Measurements from ENCODE around the gene RFC5.
"Not testable (repeated sequence)": the region's sequence is repeated elsewhere in the genome, so short reads cannot be mapped to it uniquely, and the experiment has no call there.

RFC5 gene

DNA sequence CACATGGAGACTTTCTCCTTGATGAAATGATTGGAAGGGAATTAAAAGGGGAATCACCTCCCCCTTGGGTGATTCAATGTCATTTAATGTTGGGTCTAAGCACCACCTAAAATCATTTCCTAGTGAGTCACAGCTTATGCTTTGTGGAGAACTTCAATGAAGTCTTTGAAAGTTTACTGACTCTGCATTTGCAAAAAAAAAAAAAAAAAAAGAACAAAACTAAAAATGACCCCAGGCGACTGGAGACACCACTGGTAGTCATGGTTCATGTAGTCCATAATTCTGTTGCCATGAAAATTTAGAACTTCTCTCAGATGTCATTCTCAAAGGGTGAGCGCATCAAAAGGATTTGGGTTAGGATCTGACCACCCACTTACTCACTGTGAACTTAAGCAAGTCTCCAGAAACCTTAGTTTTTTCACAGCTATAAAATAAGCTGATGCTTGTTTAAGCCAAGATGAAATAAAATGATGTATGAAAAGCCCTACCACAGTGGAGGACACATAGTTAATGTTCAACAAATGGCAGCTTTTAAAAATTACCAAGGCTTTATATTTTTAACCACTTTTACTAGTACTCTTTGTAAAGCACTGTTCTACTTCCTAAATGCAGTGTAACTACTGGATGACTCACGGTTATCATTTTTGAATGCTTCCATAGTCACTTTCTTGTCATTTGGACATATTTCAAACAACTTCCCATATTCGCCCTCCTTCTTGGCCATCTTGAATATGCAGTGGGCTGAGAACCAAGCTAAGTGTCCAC, 29.6 kb upstream of the RFC5 start:
- no peak overlapping the region for H4K12ac ChIP-seq (ENCODE audit: low read depth, low read length)
- H3K18ac ChIP-seq (ENCODE audit: low read length) = no peak overlapping the region
- H3K4me3 ChIP-seq (ENCODE audit: low read depth, low read length) = no peak overlapping the region
- no peaks in the 10 kb centered on the region for H3K79me1 ChIP-seq (ENCODE audit: low read length)
- H3K27me3 ChIP-seq (ENCODE audit: insufficient read depth, low read length) = no peaks in the 10 kb centered on the region
- DNase-seq = no peak
- WGBS (ENCODE audit: extremely low coverage, insufficient coverage, insufficient read length) = no CpG with 5 or more reads among the region's 4 CpGs
- no peak overlapping the region for H4K91ac ChIP-seq (ENCODE audit: low read depth, low read length)
- H2BK12ac ChIP-seq (ENCODE audit: low read length) = no peak overlapping the region
- no peaks in the 10 kb centered on the region for H3K9me3 ChIP-seq (ENCODE audit: insufficient read depth, low read depth, low read length)
- H3K4ac ChIP-seq (ENCODE audit: low read depth, low read length) = no peak overlapping the region
- H3K14ac ChIP-seq (ENCODE audit: low read length) = no peak overlapping the region
- no peak overlapping the region for H2AFZ ChIP-seq (ENCODE audit: insufficient read depth, low read length, poor library complexity)
- no peak overlapping the region for H4K8ac ChIP-seq (ENCODE audit: low read depth, low read length)
- no peak overlapping the region for H3K27ac ChIP-seq (ENCODE audit: low read depth, low read length)
- H3K4me1 ChIP-seq (ENCODE audit: control insufficient read depth in 1 of 2, insufficient read depth in 2 of 2, low read length in 2 of 2) = no peaks in the 10 kb centered on the region
- H2AK5ac ChIP-seq (ENCODE audit: low read length) = no peak overlapping the region
- H3K79me2 ChIP-seq (ENCODE audit: control insufficient read depth, insufficient read depth, low read length, poor library complexity) = no peaks in the 10 kb centered on the region
- no peak overlapping the region for H2BK5ac ChIP-seq (ENCODE audit: low read depth, low read length, poor library complexity)
- no peak overlapping the region for H2BK120ac ChIP-seq (ENCODE audit: insufficient read depth, low read length, poor library complexity)
- H3K23ac ChIP-seq (ENCODE audit: low read length) = no peak overlapping the region
- no peaks in the 10 kb centered on the region for H3K36me3 ChIP-seq (ENCODE audit: control insufficient read depth in 1 of 2, insufficient read depth in 2 of 2, low read length in 2 of 2)
- H3K9ac ChIP-seq (ENCODE audit: low read length) = no peak overlapping the region
- H3K4me2 ChIP-seq (ENCODE audit: low read length) = no peak overlapping the region

- no CpG with 5 or more reads among the region's 3 CpGs for WGBS (ENCODE audit: extremely low coverage, insufficient coverage, insufficient read length)
- H3K18ac ChIP-seq (ENCODE audit: low read length) = no peak overlapping the region
Observed at GRCh38 chr12:117994551-117995438, 21.7 kb upstream of the RFC5 start.

DNA sequence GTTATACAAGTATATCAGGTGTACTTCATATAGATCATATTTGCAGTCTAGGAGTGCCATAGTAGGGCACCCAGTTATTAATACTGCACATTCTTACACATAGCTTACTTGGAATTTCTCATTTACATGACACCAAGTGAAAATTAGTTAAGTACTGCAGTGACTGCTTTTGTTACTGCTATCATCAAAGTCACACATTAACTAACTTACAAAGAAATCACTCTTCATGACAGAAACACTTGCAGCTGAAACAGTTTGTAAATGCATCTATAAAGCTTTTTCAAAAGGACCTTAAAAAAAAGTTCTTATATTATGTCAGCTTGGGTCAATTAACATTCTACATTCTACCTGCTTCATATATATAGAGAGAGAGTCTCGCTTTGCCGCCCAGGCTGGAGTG, 17.8 kb upstream of the RFC5 start:
- no peak overlapping the region for H4K12ac ChIP-seq (ENCODE audit: low read depth, low read length)
- no peaks in the 10 kb centered on the region for H3K79me1 ChIP-seq (ENCODE audit: low read length)
- H3K14ac ChIP-seq (ENCODE audit: low read length) = no peak overlapping the region
- H3K79me2 ChIP-seq (ENCODE audit: control insufficient read depth, insufficient read depth, low read length, poor library complexity) = no peaks in the 10 kb centered on the region
- no CpG with 5 or more reads among the region's 2 CpGs for WGBS (ENCODE audit: extremely low coverage, insufficient coverage, insufficient read length)
- H2AK5ac ChIP-seq (ENCODE audit: low read length) = no peak overlapping the region
- H3K36me3 ChIP-seq (ENCODE audit: control insufficient read depth in 1 of 2, insufficient read depth in 2 of 2, low read length in 2 of 2) = no peaks in the 10 kb centered on the region
- H3K18ac ChIP-seq (ENCODE audit: low read length) = no peak overlapping the region
- no peak for DNase-seq
- H3K4ac ChIP-seq (ENCODE audit: low read depth, low read length) = no peak overlapping the region
- peaks cover 2% of the 10 kb centered on the region for H3K9me3 ChIP-seq (ENCODE audit: insufficient read depth, low read depth, low read length)
- H3K27ac ChIP-seq (ENCODE audit: low read depth, low read length) = no peak overlapping the region
- H4K8ac ChIP-seq (ENCODE audit: low read depth, low read length) = no peak overlapping the region
- H3K9ac ChIP-seq (ENCODE audit: low read length) = no peak overlapping the region
- H4K91ac ChIP-seq (ENCODE audit: low read depth, low read length) = no peak overlapping the region
- H3K4me1 ChIP-seq (ENCODE audit: control insufficient read depth in 1 of 2, insufficient read depth in 2 of 2, low read length in 2 of 2) = no peaks in the 10 kb centered on the region
- H2BK12ac ChIP-seq (ENCODE audit: low read length) = no peak overlapping the region
- no peak overlapping the region for H3K4me3 ChIP-seq (ENCODE audit: low read depth, low read length)
- H2AFZ ChIP-seq (ENCODE audit: insufficient read depth, low read length, poor library complexity) = no peak overlapping the region
- no peak overlapping the region for H2BK120ac ChIP-seq (ENCODE audit: insufficient read depth, low read length, poor library complexity)
- no peaks in the 10 kb centered on the region for H3K27me3 ChIP-seq (ENCODE audit: insufficient read depth, low read length)
- H3K4me2 ChIP-seq (ENCODE audit: low read length) = no peak overlapping the region
- H2BK5ac ChIP-seq (ENCODE audit: low read depth, low read length, poor library complexity) = no peak overlapping the region
- H3K23ac ChIP-seq (ENCODE audit: low read length) = no peak overlapping the region

More at GRCh38 chr12:117994551-117995438, 21.7 kb upstream of the RFC5 start:
- H2AFZ ChIP-seq (ENCODE audit: insufficient read depth, low read length, poor library complexity) = no peak overlapping the region
- no peaks in the 10 kb centered on the region for H3K79me1 ChIP-seq (ENCODE audit: low read length)
- H2BK120ac ChIP-seq (ENCODE audit: insufficient read depth, low read length, poor library complexity) = no peak overlapping the region
- no peak overlapping the region for H2AK5ac ChIP-seq (ENCODE audit: low read length)
- no peak overlapping the region for H3K27ac ChIP-seq (ENCODE audit: low read depth, low read length)
- H3K4ac ChIP-seq (ENCODE audit: low read depth, low read length) = no peak overlapping the region
- no peak overlapping the region for H2BK5ac ChIP-seq (ENCODE audit: low read depth, low read length, poor library complexity)
- H3K4me2 ChIP-seq (ENCODE audit: low read length) = no peak overlapping the region
- H2BK12ac ChIP-seq (ENCODE audit: low read length) = no peak overlapping the region
- H3K36me3 ChIP-seq (ENCODE audit: control insufficient read depth in 1 of 2, insufficient read depth in 2 of 2, low read length in 2 of 2) = no peaks in the 10 kb centered on the region
- H3K4me3 ChIP-seq (ENCODE audit: low read depth, low read length) = no peak overlapping the region
- no peak for DNase-seq
- no peaks in the 10 kb centered on the region for H3K4me1 ChIP-seq (ENCODE audit: control insufficient read depth in 1 of 2, insufficient read depth in 2 of 2, low read length in 2 of 2)
- H3K79me2 ChIP-seq (ENCODE audit: control insufficient read depth, insufficient read depth, low read length, poor library complexity) = no peaks in the 10 kb centered on the region
- H3K9ac ChIP-seq (ENCODE audit: low read length) = no peak overlapping the region
- no peaks in the 10 kb centered on the region for H3K27me3 ChIP-seq (ENCODE audit: insufficient read depth, low read length)
- no peak overlapping the region for H3K14ac ChIP-seq (ENCODE audit: low read length)
- H3K23ac ChIP-seq (ENCODE audit: low read length) = no peak overlapping the region
- H4K8ac ChIP-seq (ENCODE audit: low read depth, low read length) = no peak overlapping the region
- H4K91ac ChIP-seq (ENCODE audit: low read depth, low read length) = no peak overlapping the region
- H4K12ac ChIP-seq (ENCODE audit: low read depth, low read length) = no peak overlapping the region
- H3K9me3 ChIP-seq (ENCODE audit: insufficient read depth, low read depth, low read length) = no peaks in the 10 kb centered on the region

DNA sequence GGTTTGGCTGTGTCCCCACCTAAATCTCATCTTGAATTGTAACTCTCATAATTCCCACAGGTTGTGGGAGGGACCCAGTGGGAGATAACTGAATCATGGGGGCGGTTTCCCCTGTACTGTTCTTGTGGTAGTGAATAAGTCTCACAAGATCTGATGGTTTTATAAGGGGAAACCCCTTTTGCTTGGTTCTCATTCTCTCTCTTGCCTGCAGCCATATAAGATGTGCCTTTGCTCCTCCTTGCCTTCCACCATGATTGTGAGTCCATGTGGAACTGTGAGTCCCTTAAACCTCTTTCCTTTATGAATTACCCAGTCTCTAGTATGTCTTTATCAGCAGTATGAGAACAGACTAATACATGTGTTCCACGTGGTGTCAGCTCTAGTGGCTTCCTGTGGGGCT, 16.7 kb upstream of the RFC5 start:
- not testable (repeated sequence) for H2BK120ac ChIP-seq (ENCODE audit: insufficient read depth, low read length, poor library complexity); H3K79me2 ChIP-seq (ENCODE audit: control insufficient read depth, insufficient read depth, low read length, poor library complexity); H3K18ac ChIP-seq (ENCODE audit: low read length); H2AK5ac ChIP-seq (ENCODE audit: low read length); H3K4me2 ChIP-seq (ENCODE audit: low read length); H4K12ac ChIP-seq (ENCODE audit: low read depth, low read length); H2BK5ac ChIP-seq (ENCODE audit: low read depth, low read length, poor library complexity); H3K23ac ChIP-seq (ENCODE audit: low read length); H3K27me3 ChIP-seq (ENCODE audit: insufficient read depth, low read length); H2BK12ac ChIP-seq (ENCODE audit: low read length); H3K27ac ChIP-seq (ENCODE audit: low read depth, low read length); H2AFZ ChIP-seq (ENCODE audit: insufficient read depth, low read length, poor library complexity); H4K91ac ChIP-seq (ENCODE audit: low read depth, low read length); H3K36me3 ChIP-seq (ENCODE audit: control insufficient read depth in 1 of 2, insufficient read depth in 2 of 2, low read length in 2 of 2); H4K8ac ChIP-seq (ENCODE audit: low read depth, low read length); H3K4ac ChIP-seq (ENCODE audit: low read depth, low read length); H3K9ac ChIP-seq (ENCODE audit: low read length); H3K9me3 ChIP-seq (ENCODE audit: insufficient read depth, low read depth, low read length); H3K14ac ChIP-seq (ENCODE audit: low read length); H3K4me1 ChIP-seq (ENCODE audit: control insufficient read depth in 1 of 2, insufficient read depth in 2 of 2, low read length in 2 of 2); H3K79me1 ChIP-seq (ENCODE audit: low read length); DNase-seq
- peak overlapping the region; percentile 35 for H3K4me3 ChIP-seq (ENCODE audit: low read depth, low read length)
- WGBS (ENCODE audit: extremely low coverage, insufficient coverage, insufficient read length) = no CpG with 5 or more reads among the region's 2 CpGs

Measured in trophoblast cell (in vitro differentiated cells and primary cell).